Measurements from ENCODE around the gene TCP11L1. TPM values are rescaled to one million over a fixed set of nuclear protein-coding genes. Genes with fewer than 3 reads are reported as not detected.

TCP11L1 gene
- total and polyA plus RNA-seq, 2 of the 8 experiments (the other 6 are each of a cell fraction or from before 2014, with no cell fraction given): 10.9 to 23.1 TPM

- Histone ChIP-seq H3K9ac (replicated peaks in 1 of 4; ENCODE audit: extremely low read depth in 1 of 4, low read depth in 3 of 4, low read length in 3 of 4) (no peak overlapping the region), H3K18ac (ENCODE audit: extremely low read depth, low read length) (no peak overlapping the region), H2BK5ac (ENCODE audit: low read depth, low read length) (no peak overlapping the region), H3K56ac (replicated peaks; ENCODE audit: insufficient read length, low read depth, low read length) (no peak overlapping the region), H2BK20ac (ENCODE audit: low read length) (no peak overlapping the region), H3K27me3 (replicated peaks in 1 of 4; ENCODE audit: control insufficient read depth in 3 of 4, extremely low read depth in 1 of 4, insufficient read depth in 3 of 4, low read length in 3 of 4) (no peaks in the 10 kb centered on the region), H3K79me2 (ENCODE audit: control insufficient read depth in 1 of 2, insufficient read depth in 2 of 2, low read length in 2 of 2) (no peaks in the 10 kb centered on the region), H2BK120ac (replicated peaks; ENCODE audit: low read depth, low read length) (no peak overlapping the region), H2AK5ac (ENCODE audit: low read depth, low read length) (no peak overlapping the region), H3K4me1 (replicated peaks in 1 of 4; ENCODE audit: control insufficient read depth in 3 of 4, insufficient read depth in 4 of 4, low read length in 3 of 4) (no peaks in the 10 kb centered on the region), H4K5ac (ENCODE audit: insufficient read length, low read depth, low read length) (no peak overlapping the region), H3K9me3 (ENCODE audit: insufficient read depth in 2 of 2, low read depth in 1 of 2, low read length in 1 of 2) (no peaks in the 10 kb centered on the region), H2BK15ac (ENCODE audit: low read length) (no peak overlapping the region), H2AFZ (ENCODE audit: low read length) (no peak overlapping the region), H4K8ac (ENCODE audit: extremely low read depth, insufficient read depth, low read length) (no peak overlapping the region), H3K14ac (ENCODE audit: insufficient read length) (no peak overlapping the region), H3K27ac (ENCODE audit: low read depth, low read length) (no peak overlapping the region), H3K36me3 (ENCODE audit: control insufficient read depth in 2 of 4, insufficient read depth in 4 of 4, low read length in 3 of 4) (peaks cover 5 to 23% (median 15%) of the 10 kb centered on the region in 4 experiments; a peak in 5 of 8 replicates), H2BK12ac (ENCODE audit: low read depth, low read length) (no peak overlapping the region), H3K23me2 (ENCODE audit: low read depth, low read length) (no peaks in the 10 kb centered on the region), H3K4ac (replicated peaks; ENCODE audit: insufficient read length, low read depth, low read length) (no peak overlapping the region), H3K79me1 (ENCODE audit: low read depth, low read length) (no peaks in the 10 kb centered on the region), H4K20me1 (replicated peaks in 1 of 2; ENCODE audit: control insufficient read depth in 1 of 2, insufficient read depth in 2 of 2, low read length in 2 of 2) (no peaks in the 10 kb centered on the region), H3K4me2 (ENCODE audit: insufficient read depth in 1 of 2, low read depth in 2 of 2, low read length in 2 of 2) (no peak overlapping the region), H4K91ac (replicated peaks; ENCODE audit: insufficient read length, low read length) (no peak overlapping the region), H3K4me3 (ENCODE audit: extremely low read depth in 1 of 4, insufficient read depth in 2 of 4, low read depth in 3 of 4, low read length in 4 of 4) (no peak overlapping the region), H3K23ac (ENCODE audit: insufficient read length) (no peak overlapping the region)
- ChIA-PET CTCF (ENCODE audit: partially characterized antibody) (interaction anchor here (1.2 kb wide), 1 partner anchor 126 kb away, joined by 4 read pairs; no protein-coding TSS in a partner anchor), POLR2A (ENCODE audit: partially characterized antibody) (no interaction called here)
- 75% methylated on average over 1 of the region's 1 CpG; no CpG with 5 or more reads in 1 of the 2 experiments for WGBS, 2 experiments (ENCODE audit: extremely low coverage in 1 of 2, insufficient coverage in 1 of 2, insufficient read length in 1 of 2, insufficient replicate concordance in 2 of 2, low coverage in 1 of 2, low lambda C conversion rate in 2 of 2, missing lambda C conversion rate in 1 of 2)
- DNase-seq (ENCODE audit: low read depth in 1 of 2, low spot score in 2 of 2) (no peak), FAIRE-seq (peak; percentile 63)
Observed at GRCh38 chr11:33086017-33086416, 46.6 kb downstream of the TCP11L1 start.
